Vagina (tissue), 2 donors: Measurements from ENCODE around the gene MCCC1.

Experiments used
- POLR2A ChIP-seq, 2 donors: fragments of 450-650 bp; IDR thresholded peaks; one replicate each; pipeline ENCODE4 v1.6.1; 2017; ENCODE audit warnings: antibody characterized with exemption in 2 of 2, mild to moderate bottlenecking in 2 of 2, moderate library complexity in 2 of 2
- POLR2AphosphoS5 ChIP-seq, 2 donors: sonication (generic); formaldehyde crosslinking; IDR thresholded peaks; one replicate each; pipeline ENCODE4 v1.9.0; 2017; ENCODE audit warnings: antibody characterized with exemption in 2 of 2, mild to moderate bottlenecking in 2 of 2, low read depth in 1 of 2; ENCODE audit not compliant: insufficient read depth in 1 of 2
- TF ChIP-seq, protein P1 (sequence below), 3 experiments: fragments of 450-650 bp in 2 of 3; fragments of 200-600 bp in 1 of 3; sonication (generic) in 1 of 3; IDR thresholded peaks; one replicate each; pipeline ENCODE4 v1.5.1; 2017 to 2019; ENCODE audit warnings: antibody characterized with exemption in 3 of 3, mild to moderate bottlenecking in 2 of 3, moderate library complexity in 2 of 3

DNA sequence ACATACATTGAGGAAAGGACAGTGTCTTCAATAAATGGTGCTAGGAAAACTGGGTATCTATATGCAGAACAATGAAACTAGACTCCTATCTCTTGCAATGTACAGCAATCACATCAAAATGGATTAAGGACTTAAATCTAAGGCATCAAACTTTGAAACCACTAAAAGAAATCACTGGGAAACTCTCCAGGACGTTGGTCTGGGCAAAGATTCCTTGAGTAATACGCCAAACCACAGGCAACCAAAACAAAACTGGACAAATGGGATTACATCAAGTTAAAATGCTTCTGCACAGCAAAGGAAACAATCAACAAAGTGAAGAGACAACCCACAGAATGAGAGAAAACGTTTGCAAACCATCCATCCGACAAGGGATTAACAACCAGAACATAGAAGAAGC lies 48.8 kb upstream of the MCCC1 start:
- TF ChIP-seq POLR2A (IDR thresholded peaks at IDR 0.05) = no peak
- TF ChIP-seq, protein P1, sequence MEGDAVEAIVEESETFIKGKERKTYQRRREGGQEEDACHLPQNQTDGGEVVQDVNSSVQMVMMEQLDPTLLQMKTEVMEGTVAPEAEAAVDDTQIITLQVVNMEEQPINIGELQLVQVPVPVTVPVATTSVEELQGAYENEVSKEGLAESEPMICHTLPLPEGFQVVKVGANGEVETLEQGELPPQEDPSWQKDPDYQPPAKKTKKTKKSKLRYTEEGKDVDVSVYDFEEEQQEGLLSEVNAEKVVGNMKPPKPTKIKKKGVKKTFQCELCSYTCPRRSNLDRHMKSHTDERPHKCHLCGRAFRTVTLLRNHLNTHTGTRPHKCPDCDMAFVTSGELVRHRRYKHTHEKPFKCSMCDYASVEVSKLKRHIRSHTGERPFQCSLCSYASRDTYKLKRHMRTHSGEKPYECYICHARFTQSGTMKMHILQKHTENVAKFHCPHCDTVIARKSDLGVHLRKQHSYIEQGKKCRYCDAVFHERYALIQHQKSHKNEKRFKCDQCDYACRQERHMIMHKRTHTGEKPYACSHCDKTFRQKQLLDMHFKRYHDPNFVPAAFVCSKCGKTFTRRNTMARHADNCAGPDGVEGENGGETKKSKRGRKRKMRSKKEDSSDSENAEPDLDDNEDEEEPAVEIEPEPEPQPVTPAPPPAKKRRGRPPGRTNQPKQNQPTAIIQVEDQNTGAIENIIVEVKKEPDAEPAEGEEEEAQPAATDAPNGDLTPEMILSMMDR (IDR thresholded peaks at IDR 0.05) = no peak
- TF ChIP-seq POLR2AphosphoS5 (IDR thresholded peaks at IDR 0.05; ENCODE audit: insufficient read depth in 1 of 2, low read depth in 1 of 2) = no peak
